Measurements from ENCODE around the gene ITGB4. TPM values are rescaled to one million over a fixed set of nuclear protein-coding genes. Genes with fewer than 3 reads are reported as not detected.

The ITGB4 gene
- polyA plus RNA-seq, 12 donors = 3.3 to 55.7 (median 5.9) TPM; not detected in 1

GRCh38 chr17:75785016-75785890, 64.0 kb downstream of the ITGB4 start:
- peak; percentile 94 for DNase-seq

DNA sequence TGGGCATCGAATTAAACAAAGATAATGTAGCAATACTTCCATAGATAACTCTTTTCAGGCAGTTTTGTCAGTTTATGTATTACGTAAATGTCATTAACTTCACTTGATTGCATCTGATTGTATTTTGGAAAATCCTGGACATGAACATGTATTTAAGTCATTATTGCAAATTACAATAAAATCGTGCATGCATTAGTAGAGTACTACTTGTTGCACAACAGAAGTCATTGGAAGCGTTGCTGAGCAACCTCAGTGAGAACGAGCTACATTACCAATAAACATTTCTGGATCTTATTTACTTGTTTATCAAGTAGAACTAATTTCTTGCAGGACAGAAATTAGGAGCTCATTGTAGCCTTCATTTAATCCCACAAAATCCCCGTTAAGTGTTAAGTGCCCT, 70.0 kb downstream of the ITGB4 start:
- DNase-seq = no peak

- DNase-seq = no peak
Measured at GRCh38 chr17:75793460-75793859, 72.2 kb downstream of the ITGB4 start.

DNA sequence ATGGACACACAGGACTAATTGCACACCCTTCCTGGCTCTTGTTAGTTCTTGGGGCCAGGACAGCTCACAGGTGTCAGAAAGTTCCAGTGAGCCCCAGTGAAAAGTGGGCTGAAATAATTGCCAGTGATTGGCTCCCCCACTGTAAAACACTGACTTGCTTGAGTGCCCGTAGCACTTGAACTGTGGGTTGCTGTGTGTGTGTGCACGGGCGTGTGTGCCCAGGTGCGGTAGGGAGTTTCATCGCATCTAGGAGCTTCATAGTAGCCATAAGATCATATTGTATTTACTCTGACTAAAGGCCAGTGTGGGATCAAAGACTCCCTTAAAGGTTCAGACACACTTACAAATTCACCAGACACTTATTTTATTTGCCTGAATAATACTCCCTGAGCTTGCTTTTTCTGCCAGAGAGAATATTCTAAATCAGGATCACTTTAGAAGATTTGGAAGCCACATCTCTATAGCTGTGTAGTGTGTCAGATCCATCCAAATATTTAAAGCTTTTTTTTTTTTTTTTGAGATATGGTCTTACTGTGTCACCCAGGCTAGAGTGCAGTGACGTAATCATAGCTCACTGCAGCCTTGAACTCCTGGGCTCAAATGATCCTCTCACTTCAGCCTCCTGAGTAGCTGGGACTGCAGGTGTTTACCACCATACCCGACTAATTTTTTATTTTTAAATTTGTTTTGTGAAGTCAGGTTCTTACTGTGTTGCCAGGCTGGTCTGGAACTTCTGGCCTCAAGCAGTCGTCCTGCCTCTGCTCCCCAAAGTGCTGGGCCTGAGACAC, 74.8 kb downstream of the ITGB4 start:
- DNase-seq = no peak

DNA sequence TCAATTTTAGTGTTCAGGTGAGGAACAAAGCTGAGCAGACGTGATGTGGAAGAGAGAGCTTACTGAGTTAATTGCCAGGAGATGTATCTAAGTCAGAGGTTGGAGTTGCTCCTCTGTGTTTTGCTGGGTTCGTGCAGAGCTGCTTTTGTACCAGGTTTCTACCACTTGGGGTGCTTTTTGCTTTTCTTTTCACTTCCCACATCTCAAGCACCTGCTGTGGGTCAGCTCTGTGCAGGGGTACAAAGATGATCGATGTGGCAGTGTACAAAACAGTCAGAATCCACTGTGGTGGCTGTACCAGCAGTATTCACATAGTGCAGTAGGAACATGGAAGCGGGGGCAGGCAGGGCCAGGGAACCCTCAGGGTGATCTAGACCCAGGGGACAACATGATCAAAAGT, 78.1 kb downstream of the ITGB4 start:
- DNase-seq = no peak

GRCh38 chr17:75803883-75804282, 82.6 kb downstream of the ITGB4 start:
- no peak for DNase-seq

DNA sequence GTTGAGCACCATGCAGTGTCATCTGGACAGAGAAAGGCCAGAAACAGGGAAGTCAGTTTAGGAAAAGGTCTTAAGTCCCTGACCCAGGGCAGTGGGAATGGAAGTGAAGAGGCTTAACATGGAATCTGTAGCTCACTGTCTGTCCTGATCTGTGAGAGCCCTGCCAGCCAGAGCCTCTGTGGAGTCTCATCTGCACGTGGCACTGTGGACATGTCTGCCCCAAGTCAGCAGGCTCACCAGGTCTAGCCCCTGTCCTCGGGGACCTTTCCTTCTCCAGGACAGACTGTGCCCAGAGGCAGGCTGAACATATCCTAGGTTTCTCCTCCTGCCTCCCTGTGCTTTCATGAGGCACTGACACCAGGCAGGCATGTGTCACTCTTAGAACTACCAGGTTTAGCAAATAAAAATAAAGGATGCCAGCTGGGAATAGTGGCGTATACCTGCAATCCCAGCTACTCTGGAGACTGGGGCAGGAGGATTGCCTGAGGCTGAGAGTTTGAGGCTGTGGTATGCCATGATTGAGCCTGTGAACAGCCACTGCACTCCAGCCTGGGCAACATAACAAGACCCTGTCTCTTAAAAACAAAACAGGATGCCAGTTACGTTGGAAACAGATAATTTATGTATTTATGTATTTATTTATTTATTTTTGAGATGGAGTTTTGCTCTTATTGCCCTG, 85.7 kb downstream of the ITGB4 start:
- no peak for DNase-seq

Other genes with a start within 250 kb of the ITGB4 start
- 10 to 100 TPM in 11 of 12 donors, not detected in 1; 17.0 to 65.2 (median 20.7) TPM for gene CASKIN2, start 205.9 kb upstream of the ITGB4 start, polyA plus RNA-seq (ENCODE audit: insufficient read length in 12 of 12)
- 10 to 100 TPM in 11 of 12 donors, not detected in 1; 18.0 to 28.5 (median 20.9) TPM for gene TSEN54, start 204.9 kb upstream of the ITGB4 start, polyA plus RNA-seq (ENCODE audit: insufficient read length in 12 of 12)
- 10 to 100 TPM in 2 of 12 donors, 1 to 10 TPM in 9, not detected in 1; 2.1 to 58.8 (median 5.4) TPM for gene LLGL2, start 195.8 kb upstream of the ITGB4 start, polyA plus RNA-seq (ENCODE audit: insufficient read length in 12 of 12)
- 100 to 1,000 TPM in 6 of 12 donors, 10 to 100 TPM in 5, not detected in 1; 56.2 to 196 (median 104) TPM for gene MYO15B, start 133.7 kb upstream of the ITGB4 start, polyA plus RNA-seq (ENCODE audit: insufficient read length in 12 of 12)
- 10 to 100 TPM in 2 of 12 donors, 1 to 10 TPM in 9, not detected in 1; 5.3 to 12.2 (median 7.5) TPM for gene SMIM5, start 88.0 kb upstream of the ITGB4 start, polyA plus RNA-seq (ENCODE audit: insufficient read length in 12 of 12)
- 10 to 100 TPM in 11 of 12 donors, not detected in 1; 12.3 to 36.8 (median 16.4) TPM for gene RECQL5, start 54.3 kb upstream of the ITGB4 start, polyA plus RNA-seq (ENCODE audit: insufficient read length in 12 of 12)
- gene SAP30BP, start 54.1 kb upstream of the ITGB4 start, polyA plus RNA-seq (ENCODE audit: insufficient read length in 12 of 12) = 100 to 1,000 TPM in 1 of 12 donors, 10 to 100 TPM in 10, not detected in 1; 66.0 to 125 (median 72.9) TPM
- 10 to 100 TPM in 11 of 12 donors, not detected in 1; 15.1 to 26.5 (median 21.0) TPM for gene GALK1, start 43.7 kb downstream of the ITGB4 start, polyA plus RNA-seq (ENCODE audit: insufficient read length in 12 of 12)
- gene UNK, start 63.3 kb downstream of the ITGB4 start, polyA plus RNA-seq (ENCODE audit: insufficient read length in 12 of 12) = 10 to 100 TPM in 11 of 12 donors, not detected in 1; 20.5 to 42.4 (median 26.6) TPM
- gene UNC13D, start 122.9 kb downstream of the ITGB4 start, polyA plus RNA-seq (ENCODE audit: insufficient read length in 12 of 12) = 10 to 100 TPM in 2 of 12 donors, 1 to 10 TPM in 9, not detected in 1; 3.1 to 14.7 (median 3.9) TPM
- 100 to 1,000 TPM in 1 of 12 donors, 10 to 100 TPM in 10, not detected in 1; 43.3 to 104 (median 48.5) TPM for gene WBP2, start 133.9 kb downstream of the ITGB4 start, polyA plus RNA-seq (ENCODE audit: insufficient read length in 12 of 12)
- 10 to 100 TPM in 11 of 12 donors, not detected in 1; 15.8 to 46.4 (median 21.5) TPM for gene TRIM47, start 157.1 kb downstream of the ITGB4 start, polyA plus RNA-seq (ENCODE audit: insufficient read length in 12 of 12)
- gene TRIM65, start 175.5 kb downstream of the ITGB4 start, polyA plus RNA-seq (ENCODE audit: insufficient read length in 12 of 12) = 10 to 100 TPM in 11 of 12 donors, not detected in 1; 11.9 to 19.8 (median 13.9) TPM
- gene MRPL38, start 183.4 kb downstream of the ITGB4 start, polyA plus RNA-seq (ENCODE audit: insufficient read length in 12 of 12) = 100 to 1,000 TPM in 1 of 12 donors, 10 to 100 TPM in 10, not detected in 1; 44.7 to 117 (median 54.7) TPM
- gene FBF1, start 219.6 kb downstream of the ITGB4 start, polyA plus RNA-seq (ENCODE audit: insufficient read length in 12 of 12) = 10 to 100 TPM in 2 of 12 donors, 1 to 10 TPM in 9, not detected in 1; 3.5 to 15.9 (median 6.5) TPM